ENCODE results near the gene SUPT5H. TPM values are rescaled to one million over a fixed set of nuclear protein-coding genes. Genes with fewer than 3 reads are reported as not detected.
A peak's percentile ranks its signal among the peaks of the same experiment; 100 is the strongest.

Gene SUPT5H
- total and polyA plus RNA-seq, 2 of the 13 experiments (the other 11 are each of a cell fraction or from before 2014, with no cell fraction given): 48.2 to 51.7 TPM

GRCh38 chr19:39480337-39481228, 35.2 kb downstream of the SUPT5H start, which contains the start of gene TIMM50 (continued):
- TF ChIP-seq, protein P1, sequence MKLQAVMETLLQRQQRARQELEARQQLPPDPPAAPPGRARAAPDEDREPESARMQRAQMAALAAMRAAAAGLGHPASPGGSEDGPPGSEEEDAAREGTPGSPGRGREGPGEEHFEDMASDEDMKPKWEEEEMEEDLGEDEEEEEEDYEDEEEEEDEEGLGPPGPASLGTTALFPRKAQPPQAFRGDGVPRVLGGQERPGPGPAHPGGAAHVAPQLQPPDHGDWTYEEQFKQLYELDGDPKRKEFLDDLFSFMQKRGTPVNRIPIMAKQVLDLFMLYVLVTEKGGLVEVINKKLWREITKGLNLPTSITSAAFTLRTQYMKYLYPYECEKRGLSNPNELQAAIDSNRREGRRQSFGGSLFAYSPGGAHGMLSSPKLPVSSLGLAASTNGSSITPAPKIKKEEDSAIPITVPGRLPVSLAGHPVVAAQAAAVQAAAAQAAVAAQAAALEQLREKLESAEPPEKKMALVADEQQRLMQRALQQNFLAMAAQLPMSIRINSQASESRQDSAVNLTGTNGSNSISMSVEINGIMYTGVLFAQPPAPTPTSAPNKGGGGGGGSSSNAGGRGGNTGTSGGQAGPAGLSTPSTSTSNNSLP (IDR thresholded peaks at IDR 0.05; ENCODE audit: low read depth, low read length): peak; percentile 18; the same call in 1 of the 2 replicates
- no peak for TF ChIP-seq ZNF496 (CRISPR knock-in tag; IDR thresholded peaks at IDR 0.05; ENCODE audit: insufficient replicate concordance)
- TF ChIP-seq JDP2 (CRISPR knock-in tag; IDR thresholded peaks at IDR 0.05; ENCODE audit: borderline replicate concordance): no peak
- TF ChIP-seq TBP (CRISPR knock-in tag; IDR thresholded peaks at IDR 0.05): no peak
- TF ChIP-seq KDM5A (IDR thresholded peaks at IDR 0.05; ENCODE audit: borderline replicate concordance, low read length): peak; percentile 94
- no peak; the same call in 1 of the 2 replicates for TF ChIP-seq ZNF280D (CRISPR knock-in tag; IDR thresholded peaks at IDR 0.05)
- peak; percentile 67; the same call in 1 of the 2 replicates for TF ChIP-seq SIN3A (IDR thresholded peaks at IDR 0.05; ENCODE audit: borderline replicate concordance, low read depth, low read length)
- TF ChIP-seq ZNF230 (CRISPR knock-in tag; IDR thresholded peaks at IDR 0.05): no peak; the same call in 1 of the 2 replicates
- no peak for TF ChIP-seq RARG (CRISPR knock-in tag; IDR thresholded peaks at IDR 0.05; ENCODE audit: low read depth)
- TF ChIP-seq BCL6 (CRISPR knock-in tag; IDR thresholded peaks at IDR 0.05): peak; percentile 47; the same call in 1 of the 2 replicates
- TF ChIP-seq KLF12 (CRISPR knock-in tag; IDR thresholded peaks at IDR 0.05; ENCODE audit: borderline replicate concordance): peak; percentile 72; the same call in 1 of the 2 replicates
- no peak for TF ChIP-seq PAF1 (CRISPR knock-in tag; IDR thresholded peaks at IDR 0.05)
- TF ChIP-seq ZNF782 (CRISPR knock-in tag; IDR thresholded peaks at IDR 0.05; ENCODE audit: borderline replicate concordance): no peak
- TF ChIP-seq, protein P2, sequence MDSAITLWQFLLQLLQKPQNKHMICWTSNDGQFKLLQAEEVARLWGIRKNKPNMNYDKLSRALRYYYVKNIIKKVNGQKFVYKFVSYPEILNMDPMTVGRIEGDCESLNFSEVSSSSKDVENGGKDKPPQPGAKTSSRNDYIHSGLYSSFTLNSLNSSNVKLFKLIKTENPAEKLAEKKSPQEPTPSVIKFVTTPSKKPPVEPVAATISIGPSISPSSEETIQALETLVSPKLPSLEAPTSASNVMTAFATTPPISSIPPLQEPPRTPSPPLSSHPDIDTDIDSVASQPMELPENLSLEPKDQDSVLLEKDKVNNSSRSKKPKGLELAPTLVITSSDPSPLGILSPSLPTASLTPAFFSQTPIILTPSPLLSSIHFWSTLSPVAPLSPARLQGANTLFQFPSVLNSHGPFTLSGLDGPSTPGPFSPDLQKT (CRISPR knock-in tag; IDR thresholded peaks at IDR 0.05; ENCODE audit: borderline replicate concordance): no peak
- TF ChIP-seq FIP1L1 (IDR thresholded peaks at IDR 0.05; ENCODE audit: borderline replicate concordance, insufficient read depth, low read depth, low read length): no peak
- no peak for TF ChIP-seq PHB2 (IDR thresholded peaks at IDR 0.05; ENCODE audit: partially characterized antibody)
- no peak for TF ChIP-seq ZNF773 (CRISPR knock-in tag; IDR thresholded peaks at IDR 0.05; ENCODE audit: borderline replicate concordance)
- peak; percentile 34; the same call in 1 of the 2 replicates for TF ChIP-seq GFI1 (CRISPR knock-in tag; IDR thresholded peaks at IDR 0.05; ENCODE audit: borderline replicate concordance)
- no peak for TF ChIP-seq HNRNPH1 (optimal IDR thresholded peaks at IDR 0.05; ENCODE audit: low read depth, low read length)
- no peak for TF ChIP-seq ZNF17 (CRISPR knock-in tag; IDR thresholded peaks at IDR 0.05)
- peak; percentile 87; the same call in 1 of the 2 replicates for TF ChIP-seq ZNF580 (CRISPR knock-in tag; IDR thresholded peaks at IDR 0.05; ENCODE audit: borderline replicate concordance, low read depth)
